ENCODE measurements around the gene CLIC6. TPM values are rescaled to one million over a fixed set of nuclear protein-coding genes. Genes with fewer than 3 reads are reported as not detected.

CLIC6 gene
- total RNA-seq, 1 experiment from 2014 or later: not detected

DNA sequence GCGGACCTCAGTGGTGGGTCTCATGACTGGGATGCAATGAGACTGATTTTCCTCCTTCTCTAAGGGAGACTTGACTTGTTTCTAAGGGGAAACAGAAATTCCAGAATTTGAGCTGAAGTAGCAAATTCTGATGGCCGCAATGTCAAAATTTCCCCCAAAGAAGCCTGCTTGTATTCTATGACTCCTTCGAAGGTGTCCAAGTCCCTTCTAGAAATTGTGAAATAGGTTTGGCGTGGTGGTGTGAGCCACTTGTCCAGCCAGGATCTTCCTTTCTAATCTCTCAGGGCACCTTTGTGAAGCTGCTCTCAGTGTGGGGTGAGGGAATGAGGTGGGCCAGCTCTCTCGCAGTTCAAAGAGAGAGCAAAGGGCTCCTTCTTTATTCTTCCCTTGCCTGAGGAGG lies 19.9 kb downstream of the CLIC6 start:
- Histone ChIP-seq H3K4me1 (0 out of 2 replicates have a peak, but pooled peaks cover 5% of the 10 kb centered on the region), H3K36me3 (ENCODE audit: control insufficient read depth, insufficient read depth, low read length) (no peaks in the 10 kb centered on the region), H3K27me3 (replicated peaks; ENCODE audit: control insufficient read depth, insufficient read depth, low read length) (no peaks in the 10 kb centered on the region), H3K9me3 (no peaks in the 10 kb centered on the region), H3K4me3 (ENCODE audit: low read depth, low read length) (no peak overlapping the region)
- DNase-seq: no peak
- no peaks in the 10 kb centered on the region for H3K36me3 Mint-ChIP-seq (ENCODE audit: insufficient read depth, unreplicated experiment)
- H3K4me1 Mint-ChIP-seq (ENCODE audit: low read depth, unreplicated experiment): peaks cover 8% of the 10 kb centered on the region
- POLR2A ChIA-PET: no interaction called here
- CTCF ChIA-PET: no interaction called here
- H3K27me3 Mint-ChIP-seq (ENCODE audit: insufficient read depth, unreplicated experiment): no peaks in the 10 kb centered on the region
- intact Hi-C loops (cut with micrococcal nuclease; ENCODE audit: unreplicated experiment): no loop called here
- H3K9me3 Mint-ChIP-seq (ENCODE audit: unreplicated experiment): no peaks in the 10 kb centered on the region
- H3K4me3 Mint-ChIP-seq (ENCODE audit: unreplicated experiment): no peak overlapping the region
- TF ChIP-seq CTCF (IDR thresholded peaks at IDR 0.05; ENCODE audit: insufficient read depth in 1 of 2, low read depth in 1 of 2, low read length in 1 of 2, severe bottlenecking in 1 of 2, unreplicated experiment in 1 of 2): no peak
- no TSS peak for BruUV-seq (replicated peaks)
- H3K27ac Mint-ChIP-seq (ENCODE audit: unreplicated experiment): no peak overlapping the region

- no peaks in the 10 kb centered on the region for H3K36me3 ChIP-seq (ENCODE audit: control insufficient read depth, insufficient read depth, low read length)
- Mint-ChIP-seq H3K27me3 (ENCODE audit: insufficient read depth, unreplicated experiment) (no peaks in the 10 kb centered on the region), H3K4me3 (ENCODE audit: unreplicated experiment) (no peak overlapping the region), H3K36me3 (ENCODE audit: insufficient read depth, unreplicated experiment) (no peaks in the 10 kb centered on the region), H3K4me1 (ENCODE audit: low read depth, unreplicated experiment) (peaks cover 8% of the 10 kb centered on the region), H3K27ac (ENCODE audit: unreplicated experiment) (no peak overlapping the region), H3K9me3 (ENCODE audit: unreplicated experiment) (peaks cover 6% of the 10 kb centered on the region)
- no peak for DNase-seq
- no peak overlapping the region for H3K4me3 ChIP-seq (ENCODE audit: low read depth, low read length)
- no peak for TF ChIP-seq CTCF (IDR thresholded peaks at IDR 0.05; ENCODE audit: insufficient read depth in 1 of 2, low read depth in 1 of 2, low read length in 1 of 2, severe bottlenecking in 1 of 2, unreplicated experiment in 1 of 2)
- BruUV-seq (replicated peaks): no TSS peak
- CTCF ChIA-PET: no interaction called here
- POLR2A ChIA-PET: no interaction called here
- H3K9me3 ChIP-seq: no peaks in the 10 kb centered on the region
- H3K4me1 ChIP-seq: 0 out of 2 replicates have a peak, but pooled peaks cover 5% of the 10 kb centered on the region
- intact Hi-C loops (cut with micrococcal nuclease; ENCODE audit: unreplicated experiment): no loop called here
- no peaks in the 10 kb centered on the region for H3K27me3 ChIP-seq (replicated peaks; ENCODE audit: control insufficient read depth, insufficient read depth, low read length)
Measured at GRCh38 chr21:34690041-34690792, 21.4 kb downstream of the CLIC6 start.

- H3K27me3 ChIP-seq (replicated peaks; ENCODE audit: control insufficient read depth, insufficient read depth, low read length): no peaks in the 10 kb centered on the region
- H3K27me3 Mint-ChIP-seq (ENCODE audit: insufficient read depth, unreplicated experiment): no peaks in the 10 kb centered on the region
- no peak overlapping the region for H3K4me3 Mint-ChIP-seq (ENCODE audit: unreplicated experiment)
- no peak overlapping the region for H3K4me3 ChIP-seq (ENCODE audit: low read depth, low read length)
- no TSS peak for BruUV-seq (replicated peaks)
- ChIA-PET CTCF (no interaction called here), POLR2A (no interaction called here)
- H3K9me3 ChIP-seq: no peaks in the 10 kb centered on the region
- DNase-seq: no peak
- no peak for TF ChIP-seq CTCF (IDR thresholded peaks at IDR 0.05; ENCODE audit: insufficient read depth in 1 of 2, low read depth in 1 of 2, low read length in 1 of 2, severe bottlenecking in 1 of 2, unreplicated experiment in 1 of 2)
- intact Hi-C loops (cut with micrococcal nuclease; ENCODE audit: unreplicated experiment): no loop called here
- H3K36me3 Mint-ChIP-seq (ENCODE audit: insufficient read depth, unreplicated experiment): no peaks in the 10 kb centered on the region
- H3K4me1 ChIP-seq: 0 out of 2 replicates have a peak, but pooled peaks cover 7% of the 10 kb centered on the region
- no peaks in the 10 kb centered on the region for H3K36me3 ChIP-seq (ENCODE audit: control insufficient read depth, insufficient read depth, low read length)
- H3K4me1 Mint-ChIP-seq (ENCODE audit: low read depth, unreplicated experiment): peaks cover 8% of the 10 kb centered on the region
- H3K9me3 Mint-ChIP-seq (ENCODE audit: unreplicated experiment): peaks cover 9% of the 10 kb centered on the region
- no peak overlapping the region for H3K27ac Mint-ChIP-seq (ENCODE audit: unreplicated experiment)
Measured at GRCh38 chr21:34690793-34691175, 22.0 kb downstream of the CLIC6 start.

Data from Caco-2 (cell line).